IMR-90 (cell line): ENCODE data around the gene MGAT3.

ENCODE experiments used
- CEBPB ChIP-seq: IDR thresholded peaks from 2 replicates; pipeline ENCODE4 v1.6.1; 2012; ENCODE audit warnings: low read depth, low read length, improper control_type of control experiment
- CTCF ChIP-seq: conservative IDR thresholded peaks from 2 replicates; pipeline ENCODE4 v1.5.1; 2012; ENCODE audit warnings: mild to moderate bottlenecking, low read depth, low read length, improper control_type of control experiment
- ELK1 ChIP-seq: fragments of 150-350 bp; IDR thresholded peaks from 2 replicates; pipeline ENCODE4 v1.6.1; 2016; ENCODE audit warnings: low read depth, mild to moderate bottlenecking, low read length, moderate library complexity, borderline replicate concordance
- FOS ChIP-seq: fragments of 150-350 bp; IDR thresholded peaks from 2 replicates; pipeline ENCODE4 v1.6.1; 2016; ENCODE audit warnings: low read depth, low read length
- NFE2L2 ChIP-seq: fragments of 150-350 bp; IDR thresholded peaks from 2 replicates; pipeline ENCODE4 v1.6.1; 2016; ENCODE audit warnings: low read depth, mild to moderate bottlenecking, low read length
- SMC3 ChIP-seq: fragments of 150-350 bp; IDR thresholded peaks from 2 replicates; pipeline ENCODE4 v1.6.1; 2016; ENCODE audit warnings: low read depth, mild to moderate bottlenecking, antibody characterized with exemption, low read length, moderate library complexity
- USF2 ChIP-seq: fragments of 150-350 bp; IDR thresholded peaks from 2 replicates; pipeline ENCODE4 v1.6.1; 2017; ENCODE audit warnings: mild to moderate bottlenecking, antibody characterized with exemption, low read length, low read depth

- TF ChIP-seq ELK1 (no peak), CTCF (no peak), FOS (no peak), CEBPB (no peak), NFE2L2 (no peak), USF2 (no peak), SMC3 (no peak)
These were observed 22.4 kb downstream of the MGAT3 start for GRCh38 chr22:39479254-39479653.
